GM18508 (cell line): ENCODE data around the gene MINDY1.

Experiments
- ATAC-seq: cut with Tn5 transposase; IDR thresholded peaks from one replicate; pipeline ENCODE4 v1.9.1; 2021; ENCODE audit warnings: moderate number of reproducible peaks; ENCODE audit not compliant: insufficient read depth, unreplicated experiment

Gene MINDY1

GRCh38 chr1:151012684-151013471, 6.2 kb upstream of the MINDY1 start:
- ATAC-seq, result no peak

DNA sequence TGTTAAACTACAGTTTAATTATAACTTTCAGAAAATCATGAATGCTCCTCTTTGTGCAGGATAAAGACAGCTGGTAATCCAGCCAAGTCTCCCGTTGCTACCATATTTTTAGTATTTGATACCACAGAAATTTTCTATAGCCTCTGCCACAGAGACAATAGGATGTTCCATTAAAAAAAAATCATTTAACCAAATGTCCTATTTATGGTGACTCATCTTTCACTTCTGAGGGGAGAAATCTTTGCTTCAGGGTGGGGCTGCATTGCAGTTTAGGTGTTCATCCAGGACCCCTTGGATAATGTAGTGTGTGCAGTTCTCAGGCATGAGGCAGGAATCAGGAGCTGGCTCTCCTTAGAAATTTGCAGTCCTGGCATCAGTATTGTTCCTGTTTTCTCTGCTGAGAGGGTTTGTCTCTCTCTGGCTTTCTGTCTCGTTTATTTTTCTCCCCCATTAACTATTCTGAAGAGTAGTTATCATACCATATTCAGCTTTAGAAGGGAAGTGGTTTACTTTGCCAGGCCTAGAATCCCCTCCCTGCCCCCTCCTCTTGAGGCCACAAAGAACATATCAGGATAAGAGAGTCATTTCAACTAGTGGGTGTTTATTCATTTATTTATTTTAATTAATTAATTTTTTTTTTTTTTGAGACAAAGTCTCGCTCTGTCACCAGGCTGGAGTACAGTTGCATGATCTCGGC, 4.6 kb upstream of the MINDY1 start:
- no peak for ATAC-seq

DNA sequence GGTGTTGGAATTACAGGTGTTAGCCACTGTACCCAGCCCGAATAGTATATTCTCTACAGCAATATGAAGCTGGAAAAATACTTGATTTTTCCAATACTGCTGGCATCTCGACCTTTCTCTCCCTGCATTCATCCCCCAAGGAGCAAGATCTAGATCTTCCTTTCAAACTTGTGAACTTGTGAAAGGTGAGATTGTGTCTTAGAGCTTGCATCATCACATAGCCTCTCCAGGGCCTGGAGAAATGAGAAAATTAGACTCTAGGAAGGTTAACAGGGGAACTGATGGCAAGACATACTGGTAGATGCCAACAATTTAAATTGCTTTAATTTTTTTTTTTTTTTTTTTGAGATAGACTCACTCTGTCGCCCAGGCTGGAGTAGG, 3.6 kb upstream of the MINDY1 start:
- no peak for ATAC-seq

DNA sequence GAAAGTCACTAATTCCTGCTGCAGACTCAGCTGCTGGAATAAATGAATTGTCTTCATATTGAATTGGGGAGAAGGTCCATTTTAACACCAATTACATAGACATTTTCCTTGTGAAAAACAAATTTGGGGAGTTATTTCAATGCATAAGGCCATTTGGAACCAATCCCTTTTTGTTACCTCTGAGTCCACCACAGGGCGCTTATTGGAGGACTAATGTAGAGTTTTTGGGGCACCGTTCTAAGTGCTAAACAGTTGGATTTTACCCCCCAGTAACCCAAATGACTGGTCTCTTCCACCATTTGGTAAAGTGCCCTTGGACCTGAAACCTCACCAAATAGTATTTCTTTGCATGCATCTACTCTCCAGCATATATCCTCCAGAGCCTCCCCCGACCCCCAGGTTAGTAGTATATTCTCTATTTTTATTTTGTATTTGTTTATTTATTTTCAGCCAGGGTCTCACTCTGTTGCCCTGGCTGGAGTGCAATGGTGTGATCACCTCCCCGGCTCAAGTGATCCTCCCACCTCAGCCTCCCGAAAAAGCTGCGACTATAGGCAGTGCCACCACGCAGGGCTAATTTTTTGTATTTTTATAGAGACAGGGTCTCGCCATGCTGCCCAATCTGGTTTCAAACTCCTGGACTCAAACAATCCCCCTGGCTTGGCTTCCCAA, 3.1 kb upstream of the MINDY1 start:
- ATAC-seq, result no peak

DNA sequence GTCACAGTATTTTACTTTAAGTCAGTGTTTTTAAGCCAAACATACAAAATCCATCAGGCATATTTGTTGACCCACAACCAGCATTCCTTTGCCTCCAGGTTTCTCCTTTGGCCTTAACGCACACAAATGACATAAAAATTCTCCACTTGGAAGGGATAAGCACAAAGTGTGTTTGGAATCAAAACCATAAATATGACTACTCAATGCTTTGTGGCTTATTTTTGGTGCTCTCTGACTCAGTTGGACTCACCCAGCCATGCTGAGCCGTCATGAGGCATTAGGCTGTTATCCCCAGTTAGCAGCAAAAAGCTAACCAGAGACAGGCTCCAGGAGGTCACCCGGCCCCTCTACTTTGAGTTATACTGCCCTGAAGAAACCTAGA, 2.5 kb upstream of the MINDY1 start:
- ATAC-seq, result no peak

GRCh38 chr1:151008244-151009205, 1.8 kb upstream of the MINDY1 start, which contains the start of gene PRUNE1:
PRUNE1 (plus strand) TSS chr1:151008449; CDS start chr1:151008633, 184 bp downstream.
- ATAC-seq, result no peak

DNA sequence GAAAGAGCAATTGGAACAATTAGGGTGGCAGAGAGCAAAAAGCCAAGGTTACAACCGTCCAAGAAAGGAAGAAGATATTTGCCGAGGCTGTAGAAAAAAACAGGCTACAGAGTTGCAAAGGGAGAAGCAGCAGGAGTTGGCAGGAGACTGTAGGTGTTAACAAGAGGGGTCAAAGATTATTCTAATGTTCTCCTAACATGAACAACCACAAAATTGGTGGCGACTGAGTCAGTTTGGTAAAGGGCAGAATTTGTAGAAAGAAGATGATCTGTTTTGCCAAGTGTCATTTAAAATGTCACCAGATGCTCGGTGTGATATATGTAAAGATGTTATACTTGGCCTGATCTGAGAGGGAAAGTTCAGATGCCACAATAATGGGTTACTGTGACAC, 1.1 kb upstream of the MINDY1 start:
- no peak for ATAC-seq

GRCh38 chr1:151005729-151006319, 878 bp downstream of the MINDY1 start:
- ATAC-seq, result no peak

DNA sequence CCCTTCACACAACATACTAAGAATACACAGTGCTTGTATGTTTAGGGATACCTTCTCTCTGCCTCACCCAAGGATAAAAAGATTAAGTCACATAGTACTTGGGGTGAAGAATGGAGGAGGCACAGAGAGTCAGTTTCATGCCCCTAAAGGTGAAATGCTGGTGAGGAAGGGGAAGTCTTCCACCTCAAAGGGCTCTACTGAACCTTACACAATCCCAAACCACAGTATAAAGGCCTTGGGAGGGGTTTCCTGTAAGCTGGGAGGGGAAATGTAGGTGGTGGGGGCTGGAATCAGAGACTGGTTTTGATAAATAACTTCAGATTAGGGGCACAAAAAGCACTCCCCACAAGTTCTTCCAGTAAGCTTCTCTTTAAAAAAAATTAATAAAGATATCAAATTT, 3.5 kb downstream of the MINDY1 start:
- ATAC-seq, result no peak

DNA sequence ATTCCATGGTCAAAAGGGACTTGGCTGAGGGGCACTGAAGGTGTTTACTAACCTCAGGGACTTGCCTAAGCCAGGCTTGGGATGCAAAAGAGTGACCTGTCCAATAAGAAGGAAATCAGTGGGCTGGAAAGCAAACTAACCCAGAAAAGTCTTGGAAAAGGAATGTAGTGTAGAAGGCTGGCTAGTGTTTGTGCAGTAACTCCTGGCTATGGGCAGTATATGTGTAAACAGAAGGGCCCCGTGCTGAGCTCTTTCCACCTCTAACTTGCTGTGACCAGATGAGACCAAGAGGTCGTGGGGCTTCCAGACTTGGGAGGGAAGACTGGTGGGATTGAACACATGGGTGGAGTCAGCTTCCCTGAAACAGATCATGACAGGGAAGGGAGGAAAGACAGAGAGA, 4.1 kb downstream of the MINDY1 start:
- ATAC-seq, result no peak

DNA sequence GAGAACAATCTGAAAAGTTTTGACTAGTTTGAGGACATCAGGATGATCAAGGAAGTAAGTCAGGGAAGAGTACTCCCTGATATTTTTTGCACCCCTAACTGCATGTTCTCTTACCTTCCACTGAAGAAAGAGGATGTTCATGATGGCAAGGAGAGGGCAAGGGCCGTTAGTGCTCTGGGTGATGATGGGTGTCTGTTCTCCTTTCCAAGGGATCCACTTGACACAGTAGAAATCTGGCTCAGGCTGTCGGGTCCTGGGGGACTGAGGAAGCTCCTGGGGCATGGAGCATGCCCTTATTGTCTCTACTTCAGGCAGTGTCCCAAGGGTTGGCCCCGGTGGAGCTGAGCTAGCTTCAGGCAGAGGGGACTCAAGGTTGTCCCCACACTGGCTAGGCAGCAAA, 4.7 kb downstream of the MINDY1 start:
- ATAC-seq, result no peak

- ATAC-seq, result no peak
These were observed 5.1 kb downstream of the MINDY1 start for GRCh38 chr1:151001602-151002001.

DNA sequence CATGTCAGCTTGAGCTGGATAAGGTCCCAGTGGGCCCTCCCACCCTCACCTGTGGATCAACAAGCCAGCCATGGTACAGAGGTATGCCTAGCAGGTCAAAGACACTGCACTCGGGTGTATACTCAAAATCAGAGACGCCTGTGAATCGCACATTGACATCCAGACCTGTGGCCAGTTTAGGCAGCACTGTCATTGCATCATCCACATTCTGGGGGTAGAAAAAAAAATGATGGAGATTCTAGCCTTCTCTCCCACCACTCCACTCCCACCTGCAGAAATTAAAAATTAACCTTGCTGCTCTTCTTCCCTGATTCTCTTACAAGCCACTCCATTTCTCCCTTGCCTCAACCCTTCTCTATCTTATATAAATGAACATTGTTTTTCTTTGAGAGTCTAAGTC, 6.3 kb downstream of the MINDY1 start:
- ATAC-seq, result no peak

DNA sequence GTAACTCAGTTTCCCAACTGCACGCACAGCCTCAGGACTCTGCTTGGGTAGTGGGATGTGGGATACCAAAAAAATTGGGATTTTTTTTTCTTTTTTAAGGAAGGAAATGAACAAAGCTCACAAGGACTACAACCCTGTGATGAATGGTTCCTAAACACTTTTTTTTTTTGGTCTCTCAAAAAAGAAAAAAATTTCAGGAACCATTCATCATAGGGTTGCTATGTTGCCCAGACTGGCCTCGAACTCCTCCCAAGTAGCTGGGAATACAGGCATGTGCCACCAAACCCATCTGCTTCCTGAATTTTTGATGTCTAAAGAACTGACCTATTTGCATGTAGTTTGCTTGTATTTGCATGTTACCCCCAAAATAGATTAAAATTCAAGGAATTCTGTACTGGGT, 6.8 kb downstream of the MINDY1 start:
- no peak for ATAC-seq

DNA sequence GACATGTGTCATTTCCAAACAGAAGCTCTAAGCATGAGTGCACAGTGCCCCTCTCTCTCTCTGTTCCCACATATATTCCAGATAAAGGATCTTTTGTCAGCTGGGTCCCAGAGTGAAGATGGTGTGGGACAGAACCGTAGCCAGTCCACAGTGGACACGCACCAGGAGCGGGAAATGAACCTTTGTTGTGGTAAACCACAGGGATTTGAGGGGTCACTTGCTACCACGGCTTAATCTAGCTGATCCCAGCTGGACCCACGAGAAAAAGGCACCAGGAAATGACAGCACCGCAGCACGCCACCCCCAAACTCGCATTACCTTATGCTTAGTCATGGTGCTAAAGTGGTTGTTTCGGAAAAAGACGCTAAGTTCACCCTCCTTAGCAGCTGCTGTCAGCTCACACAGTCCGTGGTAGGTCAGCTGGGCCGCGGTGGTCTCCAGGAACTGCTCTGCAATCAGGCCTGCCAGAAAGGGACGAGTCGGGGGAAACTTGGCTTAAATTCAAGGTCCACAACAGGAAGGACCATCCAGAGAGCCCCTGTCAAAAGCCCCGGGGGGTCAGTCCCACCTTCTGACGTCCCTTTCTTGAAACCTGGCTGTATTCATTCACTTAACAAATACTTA, 7.5 kb downstream of the MINDY1 start:
- no peak for ATAC-seq

DNA sequence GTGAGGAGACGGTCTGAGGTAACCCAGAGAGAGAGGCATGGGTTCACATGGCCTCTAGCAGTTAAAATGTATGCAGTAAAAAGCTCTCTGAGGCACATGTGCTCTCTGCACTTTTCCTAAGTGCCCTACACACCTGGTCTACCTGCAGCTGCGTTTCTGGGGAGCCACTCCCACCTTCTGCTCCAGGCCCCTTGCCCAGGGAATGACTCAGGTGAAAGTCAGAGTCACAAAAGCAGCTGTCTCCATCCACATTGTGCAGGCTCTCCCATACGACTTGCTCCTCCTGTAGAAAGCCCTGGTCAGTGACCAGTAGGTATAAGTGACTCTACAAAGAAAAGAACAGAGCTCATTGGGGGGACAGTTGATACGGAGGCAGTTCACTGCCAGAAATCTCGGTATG, 8.8 kb downstream of the MINDY1 start:
- no peak for ATAC-seq

DNA sequence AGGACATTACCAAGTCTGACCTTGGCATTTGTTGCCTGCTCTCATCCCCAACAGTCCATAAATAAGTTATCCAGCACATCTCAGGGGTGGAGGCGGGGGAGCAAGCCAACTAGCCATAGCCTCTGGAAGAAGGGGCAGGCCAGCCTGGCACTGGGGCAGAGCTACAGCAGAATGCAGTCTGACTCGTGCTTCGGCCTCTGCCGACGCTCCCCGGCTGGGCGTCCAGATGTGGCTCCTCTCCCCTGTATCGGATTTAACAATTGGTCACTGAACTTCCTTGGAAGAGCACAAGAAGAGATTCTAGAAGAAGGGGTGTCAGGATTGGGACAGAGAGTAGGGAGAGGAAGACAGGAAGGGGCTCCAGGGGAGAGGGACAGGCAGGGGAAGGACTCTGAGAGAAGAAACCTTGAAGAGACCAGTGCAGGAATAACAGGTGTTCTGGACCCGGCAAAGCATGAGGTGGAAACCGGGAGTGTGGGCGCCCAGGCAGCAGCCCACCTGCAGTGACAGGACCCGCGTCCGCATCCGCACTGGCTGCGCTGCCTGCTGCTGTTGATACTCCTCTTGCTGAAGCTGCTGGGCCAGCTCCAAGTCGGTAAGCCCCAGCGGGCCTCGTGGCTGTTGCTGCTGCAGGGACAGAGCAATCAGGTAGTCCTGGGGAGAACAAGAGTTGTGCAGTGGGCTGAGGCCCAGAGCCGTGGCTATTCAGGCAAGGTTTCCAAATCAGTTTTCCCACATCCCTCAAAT, 9.4 kb downstream of the MINDY1 start:
- ATAC-seq, result no peak

GRCh38 chr1:150995896-150996295, 10.8 kb downstream of the MINDY1 start:
- ATAC-seq, result no peak

DNA sequence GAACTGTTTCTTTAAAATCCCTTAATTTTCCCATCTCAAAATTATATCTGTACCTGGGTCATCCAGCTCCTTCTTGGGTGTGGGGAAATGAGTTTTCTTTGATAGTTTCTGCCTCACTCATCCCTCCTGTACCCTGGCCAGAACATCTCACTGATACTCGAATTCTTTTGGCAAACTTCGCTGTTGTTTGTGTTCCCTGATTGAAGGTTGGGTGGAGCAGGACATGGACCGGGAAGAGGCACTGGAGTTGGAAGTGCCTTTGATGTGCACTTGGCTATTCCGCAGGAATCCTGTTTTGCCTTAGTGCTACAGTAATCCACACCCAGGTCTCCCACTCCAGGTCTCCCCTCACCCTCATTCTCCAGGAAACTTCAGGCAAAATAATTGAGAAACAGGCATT, 11.2 kb downstream of the MINDY1 start:
- no peak for ATAC-seq
